GM19397 (cell line): ENCODE measurements around the gene RSAD1.
"Not testable (repeated sequence)": the region's sequence is repeated elsewhere in the genome, so short reads cannot be mapped to it uniquely, and the experiment has no call there.

Experiments
- ATAC-seq: cut with Tn5 transposase; IDR thresholded peaks from one replicate; pipeline ENCODE4 v1.9.1; 2021; ENCODE audit warnings: mild to moderate bottlenecking, moderate library complexity; ENCODE audit not compliant: unreplicated experiment

Gene RSAD1

DNA sequence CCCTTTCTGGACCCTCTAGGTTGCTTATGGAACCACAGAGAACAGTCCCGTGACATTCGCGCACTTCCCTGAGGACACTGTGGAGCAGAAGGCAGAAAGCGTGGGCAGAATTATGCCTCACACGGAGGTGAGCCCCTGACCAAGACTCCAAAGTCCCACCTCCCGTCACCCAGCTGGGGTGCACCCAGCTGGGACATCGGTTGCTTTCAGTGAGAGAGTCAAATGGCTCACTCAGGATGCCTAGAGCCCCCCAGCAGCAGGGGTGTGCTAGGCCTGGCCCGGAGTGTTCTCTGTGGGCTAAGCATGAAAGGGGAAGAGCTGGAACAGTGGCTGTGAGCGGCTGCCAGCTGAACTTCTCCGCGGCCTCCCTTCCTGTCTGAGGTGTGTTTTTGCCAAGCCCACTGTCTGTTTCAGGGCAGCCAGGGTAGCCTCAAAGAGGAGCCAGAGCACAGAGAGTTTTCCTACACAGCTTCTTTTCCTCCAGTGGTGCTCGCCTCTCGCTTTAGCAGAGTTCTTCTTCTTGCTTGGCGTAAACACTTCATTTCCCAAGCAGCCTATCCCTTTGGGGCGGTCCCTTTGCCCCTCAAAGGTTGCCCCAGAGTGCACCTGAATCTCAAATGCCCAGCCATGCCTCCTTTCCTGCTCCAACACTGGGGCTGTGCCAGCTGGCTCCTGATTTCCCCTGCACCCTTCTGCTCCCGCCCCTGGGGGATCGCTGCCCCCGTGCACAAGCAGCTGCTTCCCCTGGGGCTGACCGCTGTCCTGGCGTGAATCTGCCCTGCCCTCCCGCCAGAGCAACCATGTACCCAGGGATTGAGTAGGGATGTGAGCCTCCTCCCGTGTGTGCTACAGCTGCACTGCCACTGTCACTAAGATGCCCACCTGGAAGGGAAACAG, 7.4 kb upstream of the RSAD1 start:
- ATAC-seq = no peak

DNA sequence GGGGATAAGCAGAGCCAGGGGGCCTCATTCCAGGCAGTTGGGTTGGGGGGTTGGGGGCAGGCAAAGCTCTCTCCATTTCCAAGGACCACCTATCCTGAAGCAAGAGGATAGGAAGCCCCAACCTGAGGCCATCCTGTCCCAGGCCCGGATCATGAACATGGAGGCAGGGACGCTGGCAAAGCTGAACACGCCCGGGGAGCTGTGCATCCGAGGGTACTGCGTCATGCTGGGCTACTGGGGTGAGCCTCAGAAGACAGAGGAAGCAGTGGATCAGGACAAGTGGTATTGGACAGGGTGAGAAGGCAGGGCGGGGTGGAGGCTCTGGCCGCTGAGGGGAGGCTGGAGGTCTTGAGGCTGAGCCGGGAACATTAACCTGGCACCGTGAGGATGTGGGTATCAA, 6.4 kb upstream of the RSAD1 start:
- no peak for ATAC-seq

- not testable (repeated sequence) for ATAC-seq
Observed at GRCh38 chr17:50472761-50473161, 5.9 kb upstream of the RSAD1 start.

GRCh38 chr17:50473901-50474300, 4.8 kb upstream of the RSAD1 start:
- ATAC-seq = no peak

- ATAC-seq = no peak
Observed at GRCh38 chr17:50474523-50474922, 4.1 kb upstream of the RSAD1 start.

GRCh38 chr17:50475362-50475761, 3.3 kb upstream of the RSAD1 start:
- ATAC-seq = no peak

DNA sequence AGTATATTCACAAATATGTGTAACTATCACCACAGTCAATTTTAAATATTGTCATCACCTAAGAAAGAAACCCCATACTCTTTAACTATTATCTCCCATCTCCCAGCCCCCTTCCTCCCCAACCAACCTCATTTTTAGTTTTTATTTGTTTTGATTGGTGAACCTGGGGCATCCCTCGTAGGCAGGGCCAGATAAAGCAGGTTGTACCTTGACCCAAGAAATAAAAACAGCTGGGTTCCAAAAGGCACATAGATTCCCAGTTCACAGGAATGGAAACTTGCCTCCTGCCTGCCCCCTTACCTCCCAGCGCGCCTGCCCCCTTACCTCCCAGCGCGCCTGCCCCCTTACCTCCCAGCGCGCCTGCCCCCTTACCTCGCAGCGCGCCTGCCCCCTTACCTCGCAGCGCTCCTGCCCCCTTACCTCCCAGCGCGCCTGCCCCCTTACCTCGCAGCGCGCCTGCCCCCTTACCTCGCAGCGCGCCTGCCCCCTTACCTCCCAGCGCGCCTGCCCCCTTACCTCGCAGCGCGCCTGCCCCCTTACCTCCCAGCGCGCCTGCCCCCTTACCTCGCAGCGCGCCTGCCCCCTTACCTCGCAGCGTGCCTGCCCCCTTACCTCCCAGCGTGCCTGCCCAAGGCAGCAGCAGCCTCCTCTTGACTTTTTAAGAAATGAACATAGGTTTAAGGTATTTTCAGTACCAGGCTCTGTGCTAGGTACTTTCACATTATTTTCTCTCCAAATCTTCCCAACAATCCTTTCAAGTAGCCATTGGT, 2.7 kb upstream of the RSAD1 start:
- ATAC-seq = not testable (repeated sequence)

- ATAC-seq = no peak
Observed at GRCh38 chr17:50476545-50477315, 1.9 kb upstream of the RSAD1 start.

- ATAC-seq = no peak
Observed at GRCh38 chr17:50477976-50478375, 684 bp upstream of the RSAD1 start.

- ATAC-seq = no peak
Observed at GRCh38 chr17:50479522-50480141, 972 bp downstream of the RSAD1 start.

- no peak for ATAC-seq
Observed at GRCh38 chr17:50480142-50480764, 1.6 kb downstream of the RSAD1 start.

GRCh38 chr17:50480854-50481490, 2.3 kb downstream of the RSAD1 start:
- no peak for ATAC-seq

DNA sequence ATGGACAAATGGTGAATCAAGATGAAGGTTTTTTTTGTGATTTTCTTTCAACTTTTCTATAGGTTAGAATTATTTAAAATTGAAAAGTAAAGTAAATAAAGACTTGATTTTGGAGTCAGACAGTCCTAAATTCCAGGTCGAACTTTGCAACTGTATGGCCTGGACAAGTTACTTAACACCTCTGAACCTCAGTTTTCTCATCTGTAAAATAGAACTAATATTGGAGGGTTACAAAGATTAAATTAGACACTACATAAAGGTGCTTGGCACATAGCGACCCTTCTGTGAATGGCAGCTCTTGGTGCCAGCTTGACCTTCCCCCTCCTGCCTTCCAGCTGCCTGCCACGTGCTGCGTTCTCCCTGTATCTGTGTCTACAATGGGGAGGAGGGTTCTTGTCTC, 3.0 kb downstream of the RSAD1 start:
- no peak for ATAC-seq

- no peak for ATAC-seq
Observed at GRCh38 chr17:50482110-50482509, 3.5 kb downstream of the RSAD1 start.

GRCh38 chr17:50482516-50482915, 3.9 kb downstream of the RSAD1 start:
- ATAC-seq = no peak

DNA sequence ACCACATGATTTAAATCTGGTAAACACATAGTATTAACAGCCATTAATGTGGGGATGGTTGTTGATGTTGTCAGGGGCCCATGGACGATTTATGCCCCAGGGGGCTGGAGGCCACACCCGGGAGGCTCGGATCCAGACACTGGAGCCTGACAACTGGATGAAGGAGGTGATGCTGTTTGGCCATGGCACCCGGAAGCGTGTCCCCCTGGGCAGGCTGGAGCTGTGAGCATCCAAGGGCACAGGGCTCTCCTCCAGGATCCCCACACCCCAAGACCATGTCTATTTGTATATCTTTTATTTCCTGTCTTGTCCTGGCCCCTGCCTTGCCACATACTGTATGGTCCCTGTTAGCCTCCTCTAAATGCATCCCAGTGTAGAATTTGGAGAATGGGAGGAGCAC, 4.6 kb downstream of the RSAD1 start:
- no peak for ATAC-seq

- ATAC-seq = no peak
Observed at GRCh38 chr17:50484386-50485155, 5.9 kb downstream of the RSAD1 start.

- ATAC-seq = no peak
Observed at GRCh38 chr17:50487213-50488096, 8.8 kb downstream of the RSAD1 start.
